Measurements from ENCODE around the gene ART3. TPM values are rescaled to one million over a fixed set of nuclear protein-coding genes. Genes with fewer than 3 reads are reported as not detected.

The ART3 gene
- total RNA-seq, 4 donors from 2014 or later, result 0.68 to 4.4 TPM; not detected in 2

GRCh38 chr4:76116821-76117220 lies 42.3 kb downstream of the ART3 start:
- Histone ChIP-seq H3K4me1 (no peaks in the 10 kb centered on the region), H3K9me3 (no peaks in the 10 kb centered on the region), H3K36me3 (peaks cover 2 to 66% (median 30%) of the 10 kb centered on the region in 4 donors), H3K27ac (no peak overlapping the region), H3K27me3 (no peaks in the 10 kb centered on the region), H3K4me3 (no peak overlapping the region)
- in situ Hi-C loops (cut with MboI; ENCODE audit: low pct_ligation_motif_present in 1 of 4, low pct_unique_long_range_greater_than_20kb in 1 of 4, low sequenced_read_pairs in 3 of 4), result no loop called here
- intact Hi-C loops (cut with DNase I; ENCODE audit: low total_unique reads), result no loop called here
- no peak for DNase-seq
- TF ChIP-seq POLR2A (IDR thresholded peaks at IDR 0.05), result no peak
- TF ChIP-seq, protein P1, sequence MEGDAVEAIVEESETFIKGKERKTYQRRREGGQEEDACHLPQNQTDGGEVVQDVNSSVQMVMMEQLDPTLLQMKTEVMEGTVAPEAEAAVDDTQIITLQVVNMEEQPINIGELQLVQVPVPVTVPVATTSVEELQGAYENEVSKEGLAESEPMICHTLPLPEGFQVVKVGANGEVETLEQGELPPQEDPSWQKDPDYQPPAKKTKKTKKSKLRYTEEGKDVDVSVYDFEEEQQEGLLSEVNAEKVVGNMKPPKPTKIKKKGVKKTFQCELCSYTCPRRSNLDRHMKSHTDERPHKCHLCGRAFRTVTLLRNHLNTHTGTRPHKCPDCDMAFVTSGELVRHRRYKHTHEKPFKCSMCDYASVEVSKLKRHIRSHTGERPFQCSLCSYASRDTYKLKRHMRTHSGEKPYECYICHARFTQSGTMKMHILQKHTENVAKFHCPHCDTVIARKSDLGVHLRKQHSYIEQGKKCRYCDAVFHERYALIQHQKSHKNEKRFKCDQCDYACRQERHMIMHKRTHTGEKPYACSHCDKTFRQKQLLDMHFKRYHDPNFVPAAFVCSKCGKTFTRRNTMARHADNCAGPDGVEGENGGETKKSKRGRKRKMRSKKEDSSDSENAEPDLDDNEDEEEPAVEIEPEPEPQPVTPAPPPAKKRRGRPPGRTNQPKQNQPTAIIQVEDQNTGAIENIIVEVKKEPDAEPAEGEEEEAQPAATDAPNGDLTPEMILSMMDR (IDR thresholded peaks at IDR 0.05), result no peak
- TF ChIP-seq POLR2AphosphoS5 (IDR thresholded peaks at IDR 0.05), result no peak
- no peak for TF ChIP-seq EP300 (IDR thresholded peaks at IDR 0.05; ENCODE audit: low read depth)
- 91 to 100% methylated on average over 1 of the region's 1 CpG for WGBS, 2 donors (ENCODE audit: low coverage in 1 of 2)

DNA sequence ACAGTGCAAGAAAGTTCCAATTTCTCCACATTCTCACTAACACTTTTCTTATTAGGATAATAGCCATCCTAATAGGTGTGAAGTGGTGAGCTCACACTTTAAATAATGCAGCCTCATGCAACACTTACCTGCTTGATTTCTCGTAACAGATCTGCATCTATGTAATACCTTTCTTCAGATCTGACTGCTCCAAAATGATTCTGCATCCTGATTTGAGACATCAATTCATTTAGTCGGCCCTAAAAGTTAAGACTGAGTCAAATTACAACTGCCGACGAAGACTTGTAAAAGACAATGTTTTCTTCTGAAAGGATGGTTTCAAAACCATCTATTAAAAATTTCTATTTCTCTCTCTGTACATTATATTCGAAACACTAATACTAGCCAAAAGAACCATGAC lies 43.0 kb downstream of the ART3 start:
- in situ Hi-C loops (cut with MboI; ENCODE audit: low pct_ligation_motif_present in 1 of 4, low pct_unique_long_range_greater_than_20kb in 1 of 4, low sequenced_read_pairs in 3 of 4) (no loop called here), intact Hi-C loops (cut with DNase I; ENCODE audit: low total_unique reads) (no loop called here)
- Histone ChIP-seq H3K36me3 (peaks cover 2 to 68% (median 31%) of the 10 kb centered on the region in 4 donors), H3K27me3 (no peaks in the 10 kb centered on the region), H3K4me3 (no peak overlapping the region), H3K27ac (no peak overlapping the region), H3K9me3 (no peaks in the 10 kb centered on the region), H3K4me1 (no peaks in the 10 kb centered on the region)
- DNase-seq, result no peak
- TF ChIP-seq POLR2A (IDR thresholded peaks at IDR 0.05), result no peak
- TF ChIP-seq EP300 (IDR thresholded peaks at IDR 0.05; ENCODE audit: low read depth), result no peak
- TF ChIP-seq, protein P1 (IDR thresholded peaks at IDR 0.05), result no peak
- TF ChIP-seq POLR2AphosphoS5 (IDR thresholded peaks at IDR 0.05), result no peak
- 85 to 95% methylated on average over 5 of the region's 5 CpGs for WGBS, 2 donors (ENCODE audit: low coverage in 1 of 2)

DNA sequence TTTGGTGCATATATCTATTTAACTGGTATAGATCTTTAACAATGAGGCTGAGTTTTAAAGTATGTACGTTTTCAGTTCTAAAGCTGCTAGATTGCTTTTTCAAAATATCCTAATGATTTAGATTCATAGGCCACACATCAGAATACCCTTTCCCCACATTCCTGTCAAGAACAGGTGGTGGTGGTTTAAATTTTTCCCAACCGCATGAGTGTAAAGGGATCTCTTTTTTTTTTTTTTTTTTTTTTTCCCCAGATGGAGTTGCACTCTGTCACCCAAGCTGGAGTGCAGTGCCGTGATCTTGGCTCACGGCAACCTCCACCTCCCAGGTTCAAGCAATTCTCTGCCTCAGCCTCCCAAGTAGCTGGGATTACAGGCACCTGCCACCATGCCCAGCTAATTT lies 45.7 kb downstream of the ART3 start:
- WGBS, 2 donors (ENCODE audit: low coverage in 1 of 2), result 95% methylated on average over 3 to 4 of the region's 4 CpGs
- Histone ChIP-seq H3K27ac (no peak overlapping the region), H3K4me3 (no peak overlapping the region), H3K9me3 (no peaks in the 10 kb centered on the region), H3K36me3 (peaks cover 2 to 71% (median 32%) of the 10 kb centered on the region in 4 donors), H3K4me1 (no peaks in the 10 kb centered on the region), H3K27me3 (no peaks in the 10 kb centered on the region)
- DNase-seq, result no peak
- intact Hi-C loops (cut with DNase I; ENCODE audit: low total_unique reads) (no loop called here), in situ Hi-C loops (cut with MboI; ENCODE audit: low pct_ligation_motif_present in 1 of 4, low pct_unique_long_range_greater_than_20kb in 1 of 4, low sequenced_read_pairs in 3 of 4) (no loop called here)
- TF ChIP-seq EP300 (IDR thresholded peaks at IDR 0.05; ENCODE audit: low read depth) (no peak), POLR2A (IDR thresholded peaks at IDR 0.05) (no peak), POLR2AphosphoS5 (IDR thresholded peaks at IDR 0.05) (no peak)
- TF ChIP-seq, protein P1 (IDR thresholded peaks at IDR 0.05), result no peak

DNA sequence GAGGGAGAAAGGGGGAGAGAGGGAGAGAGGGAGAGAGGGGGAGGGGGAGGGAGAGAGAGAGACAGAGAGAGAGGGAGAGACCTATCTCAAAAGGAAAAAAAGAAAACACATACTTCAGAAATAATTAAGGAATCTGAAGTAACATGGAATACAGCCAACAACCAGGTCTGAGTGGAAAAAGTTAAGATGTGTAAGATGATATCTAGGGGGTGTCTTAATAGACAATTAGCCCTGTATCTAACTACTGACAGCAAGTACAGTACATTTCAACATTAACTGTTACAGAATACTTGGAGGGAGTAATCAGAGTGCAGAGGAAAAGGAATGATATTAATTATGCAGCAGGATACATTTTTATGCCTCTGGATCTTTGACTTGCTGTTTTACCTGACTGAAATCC lies 51.3 kb downstream of the ART3 start:
- Histone ChIP-seq H3K27me3 (no peaks in the 10 kb centered on the region), H3K36me3 (peaks cover 0 to 39% (median 14%) of the 10 kb centered on the region in 4 donors), H3K4me1 (no peaks in the 10 kb centered on the region), H3K9me3 (no peaks in the 10 kb centered on the region), H3K4me3 (no peak overlapping the region), H3K27ac (no peak overlapping the region)
- DNase-seq, result no peak
- in situ Hi-C loops (cut with MboI; ENCODE audit: low pct_ligation_motif_present in 1 of 4, low pct_unique_long_range_greater_than_20kb in 1 of 4, low sequenced_read_pairs in 3 of 4) (no loop called here), intact Hi-C loops (cut with DNase I; ENCODE audit: low total_unique reads) (no loop called here)
- TF ChIP-seq EP300 (IDR thresholded peaks at IDR 0.05; ENCODE audit: low read depth) (no peak), POLR2A (IDR thresholded peaks at IDR 0.05) (no peak)
- TF ChIP-seq, protein P1 (IDR thresholded peaks at IDR 0.05), result no peak
